K562 (cell line): Measurements from ENCODE around the gene CBFA2T2. TPM values are rescaled to one million over a fixed set of nuclear protein-coding genes. Genes with fewer than 3 reads are reported as not detected.

ENCODE experiments used
- DMBX1 ChIP-seq: fragments of 250-450 bp; sonication (Bioruptor Pico); IDR thresholded peaks from 2 replicates; pipeline ENCODE4 v1.8.0; 2022; ENCODE audit warnings: inconsistent platforms, mild to moderate bottlenecking, moderate library complexity, borderline replicate concordance
- FOXK2 ChIP-seq, 2 experiments: fragments of 450-650 bp; IDR thresholded peaks in 1 of 2; conservative IDR thresholded peaks in 1 of 2; 2 replicates each; pipeline ENCODE4 v1.6.1; 2016; ENCODE audit warnings: low read depth in 2 of 2, mild to moderate bottlenecking in 1 of 2
- MBD1 ChIP-seq: fragments of 250-450 bp; sonication (Bioruptor Pico); IDR thresholded peaks from 2 replicates; pipeline ENCODE4 v1.8.0; 2022; ENCODE audit warnings: inconsistent platforms
- PURB ChIP-seq: sonication (generic); formaldehyde crosslinking; IDR thresholded peaks from 2 replicates; pipeline ENCODE4 v1.9.0; 2021; ENCODE audit warnings: low read depth, mild to moderate bottlenecking, missing genetic modification reagents
- RBM25 ChIP-seq: fragments of 200-400 bp; formaldehyde crosslinking; IDR thresholded peaks from 2 replicates; pipeline ENCODE4 v1.6.1; 2018; ENCODE audit warnings: low read length, low read depth, moderate library complexity; ENCODE audit not compliant: severe bottlenecking
- SPI1 ChIP-seq: IDR thresholded peaks from 2 replicates; pipeline ENCODE4 v1.6.1; 2011; ENCODE audit warnings: low read depth, low read length, control low read depth, borderline replicate concordance
- ZNF586 ChIP-seq: fragments of 450-650 bp; formaldehyde crosslinking; conservative IDR thresholded peaks from 2 replicates; pipeline ENCODE4 v1.4.0; 2020; ENCODE audit warnings: mild to moderate bottlenecking, moderate library complexity
- ZNF589 ChIP-seq: fragments of 200-800 bp; sonication (Bioruptor generic); IDR thresholded peaks from 2 replicates; pipeline ENCODE4 v1.6.1; 2016; ENCODE audit warnings: low read depth, missing genetic modification characterization, missing compliant biosample characterization
- polyA plus RNA-seq, 8 experiments: library from polyadenylated mRNA; depleted of rRNA in 4 of 8; stranded (reverse) in 5 of 8; unstranded in 3 of 8; fragments of >200 nt; fragmentation: Nextera tagmentation in 2 of 8; fragmentation: Illumina TruSeq in 1 of 8; extraction: Ambion mirVana in 2 of 8; extraction: Trizol in 1 of 8; gene quantifications; 2 replicates each; pipeline versions ENCODE4 v1.2.1 to v1.2.3, GENCODE V29; 2011 to 2014; ENCODE audit warnings: inconsistent platforms in 1 of 8, missing spikeins in 1 of 8
- total RNA-seq, 7 experiments: library from RNA; depleted of rRNA in 6 of 7; stranded (reverse); fragments of >200 nt in 6 of 7; fragmentation: Illumina TruSeq in 2 of 7; extraction: Trizol in 2 of 7; gene quantifications; 2 replicates each; pipeline versions ENCODE4 v1.2.1 to v1.2.3, GENCODE V29; 2011 to 2021; ENCODE audit warnings: low replicate concordance in 1 of 7
- TF ChIP-seq, protein P1 (sequence below): fragments of 250-450 bp; sonication (Bioruptor Pico); IDR thresholded peaks from 2 replicates; pipeline ENCODE4 v1.4.0; 2020

Gene CBFA2T2
- total and polyA plus RNA-seq, 9 of the 15 experiments (the other 6 are each of a cell fraction or from before 2014, with no cell fraction given) = 0.27 to 9.6 (median 5.8) TPM

- TF ChIP-seq, protein P1, sequence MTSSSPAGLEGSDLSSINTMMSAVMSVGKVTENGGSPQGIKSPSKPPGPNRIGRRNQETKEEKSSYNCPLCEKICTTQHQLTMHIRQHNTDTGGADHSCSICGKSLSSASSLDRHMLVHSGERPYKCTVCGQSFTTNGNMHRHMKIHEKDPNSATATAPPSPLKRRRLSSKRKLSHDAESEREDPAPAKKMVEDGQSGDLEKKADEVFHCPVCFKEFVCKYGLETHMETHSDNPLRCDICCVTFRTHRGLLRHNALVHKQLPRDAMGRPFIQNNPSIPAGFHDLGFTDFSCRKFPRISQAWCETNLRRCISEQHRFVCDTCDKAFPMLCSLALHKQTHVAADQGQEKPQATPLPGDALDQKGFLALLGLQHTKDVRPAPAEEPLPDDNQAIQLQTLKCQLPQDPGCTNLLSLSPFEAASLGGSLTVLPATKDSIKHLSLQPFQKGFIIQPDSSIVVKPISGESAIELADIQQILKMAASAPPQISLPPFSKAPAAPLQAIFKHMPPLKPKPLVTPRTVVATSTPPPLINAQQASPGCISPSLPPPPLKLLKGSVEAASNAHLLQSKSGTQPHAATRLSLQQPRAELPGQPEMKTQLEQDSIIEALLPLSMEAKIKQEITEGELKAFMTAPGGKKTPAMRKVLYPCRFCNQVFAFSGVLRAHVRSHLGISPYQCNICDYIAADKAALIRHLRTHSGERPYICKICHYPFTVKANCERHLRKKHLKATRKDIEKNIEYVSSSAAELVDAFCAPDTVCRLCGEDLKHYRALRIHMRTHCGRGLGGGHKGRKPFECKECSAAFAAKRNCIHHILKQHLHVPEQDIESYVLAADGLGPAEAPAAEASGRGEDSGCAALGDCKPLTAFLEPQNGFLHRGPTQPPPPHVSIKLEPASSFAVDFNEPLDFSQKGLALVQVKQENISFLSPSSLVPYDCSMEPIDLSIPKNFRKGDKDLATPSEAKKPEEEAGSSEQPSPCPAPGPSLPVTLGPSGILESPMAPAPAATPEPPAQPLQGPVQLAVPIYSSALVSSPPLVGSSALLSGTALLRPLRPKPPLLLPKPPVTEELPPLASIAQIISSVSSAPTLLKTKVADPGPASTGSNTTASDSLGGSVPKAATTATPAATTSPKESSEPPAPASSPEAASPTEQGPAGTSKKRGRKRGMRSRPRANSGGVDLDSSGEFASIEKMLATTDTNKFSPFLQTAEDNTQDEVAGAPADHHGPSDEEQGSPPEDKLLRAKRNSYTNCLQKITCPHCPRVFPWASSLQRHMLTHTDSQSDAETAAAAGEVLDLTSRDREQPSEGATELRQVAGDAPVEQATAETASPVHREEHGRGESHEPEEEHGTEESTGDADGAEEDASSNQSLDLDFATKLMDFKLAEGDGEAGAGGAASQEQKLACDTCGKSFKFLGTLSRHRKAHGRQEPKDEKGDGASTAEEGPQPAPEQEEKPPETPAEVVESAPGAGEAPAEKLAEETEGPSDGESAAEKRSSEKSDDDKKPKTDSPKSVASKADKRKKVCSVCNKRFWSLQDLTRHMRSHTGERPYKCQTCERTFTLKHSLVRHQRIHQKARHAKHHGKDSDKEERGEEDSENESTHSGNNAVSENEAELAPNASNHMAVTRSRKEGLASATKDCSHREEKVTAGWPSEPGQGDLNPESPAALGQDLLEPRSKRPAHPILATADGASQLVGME (CRISPR knock-in tag) = 0 out of 2 replicates have a peak, but pooled peaks have one; percentile 48
- TF ChIP-seq MBD1 (CRISPR knock-in tag) (no peak), RBM25 (peak; percentile 95), PURB (CRISPR knock-in tag) (no peak), DMBX1 (CRISPR knock-in tag) (0 out of 2 replicates have a peak, but pooled peaks have one; percentile 34), ZNF586 (CRISPR knock-in tag) (0 out of 2 replicates have a peak, but pooled peaks have one; percentile 42), FOXK2 (conservative IDR thresholded peaks at IDR 0.05 in 1 of 2, IDR thresholded peaks at IDR 0.05 in 1 of 2; ENCODE audit: low read depth in 2 of 2) (no peak), ZNF589 (CRISPR knock-in tag) (no peak), SPI1 (no peak)
Measured at GRCh38 chr20:33663161-33664084, 173.5 kb downstream of the CBFA2T2 start (continued).
